Upper lobe of left lung (tissue), 6 donors: ENCODE results near the gene CDC25B. TPM values are rescaled to one million over a fixed set of nuclear protein-coding genes. Genes with fewer than 3 reads are reported as not detected.
"Not testable (repeated sequence)": the region's sequence is repeated elsewhere in the genome, so short reads cannot be mapped to it uniquely, and the experiment has no call there.

Experiments
- ATAC-seq, 2 donors: fragments of 200-7000 bp; cut with Tn5 transposase; one replicate each; pipeline ENCODE4 v1.9.1; 2022; ENCODE audit warnings: mild to moderate bottlenecking in 2 of 2, moderate library complexity in 2 of 2; ENCODE audit not compliant: low FRiP score in 2 of 2
- DNase-seq, 2 donors: peaks; one replicate each; pipeline ENCODE4 v3.0.0-alpha.2; 2019 to 2020
- H3K27ac ChIP-seq, 4 donors: fragments of 200-600 bp; sonication (generic); one replicate each; pipeline ENCODE4 v1.5.1; 2016 to 2019
- H3K27me3 ChIP-seq, 4 donors: fragments of 200-600 bp; sonication (generic); one replicate each; pipeline ENCODE4 v1.5.1; 2017 to 2019
- H3K36me3 ChIP-seq, 4 donors: fragments of 200-600 bp; sonication (generic); one replicate each; pipeline ENCODE4 v1.5.1; 2016 to 2019
- H3K4me1 ChIP-seq, 4 donors: fragments of 200-600 bp; sonication (generic); one replicate each; pipeline ENCODE4 v1.5.1; 2018 to 2019
- H3K4me3 ChIP-seq, 4 donors: fragments of 200-600 bp; sonication (generic); one replicate each; pipeline ENCODE4 v1.5.1; 2017 to 2019; ENCODE audit warnings: mild to moderate bottlenecking in 2 of 4, moderate library complexity in 1 of 4
- H3K9me3 ChIP-seq, 4 donors: fragments of 200-600 bp; sonication (generic); one replicate each; pipeline ENCODE4 v1.5.1; 2018 to 2019
- EP300 ChIP-seq, 4 donors: sonication (generic); formaldehyde crosslinking; IDR thresholded peaks; one replicate each; pipeline ENCODE4 v1.5.1; 2017; ENCODE audit warnings: antibody characterized with exemption in 4 of 4, control low read depth in 2 of 4
- POLR2A ChIP-seq, 4 donors: fragments of 450-650 bp; IDR thresholded peaks; one replicate each; pipeline ENCODE4 v1.5.1; 2016 to 2017; ENCODE audit warnings: antibody characterized with exemption in 4 of 4, mild to moderate bottlenecking in 2 of 4
- POLR2AphosphoS5 ChIP-seq, 2 donors: sonication (generic); formaldehyde crosslinking; IDR thresholded peaks; one replicate each; pipeline ENCODE4 v1.5.1; 2017; ENCODE audit warnings: antibody characterized with exemption in 2 of 2
- WGBS, 2 donors: methylation state at CpG; one replicate each; pipeline ENCODE4 v1.1.5; 2017 to 2018; 5-methylcytosine and 5-hydroxymethylcytosine counted together
- total RNA-seq, 6 donors: library from RNA; depleted of rRNA in 4 of 6; stranded (reverse); fragments of >200 nt in 4 of 6; gene quantifications; one replicate each; pipeline versions ENCODE4 v1.1.0 to v1.2.1, GENCODE V29; 2016 to 2021
- TF ChIP-seq, protein P1 (sequence below), 6 experiments: fragments of 450-650 bp in 4 of 6; fragments of 200-600 bp in 2 of 6; sonication (generic) in 2 of 6; IDR thresholded peaks; one replicate each; pipeline ENCODE4 v1.5.1; 2016 to 2019; ENCODE audit warnings: antibody characterized with exemption in 6 of 6
- donor health status: DM: no; HTN: no; CAD: no; lungs with moderate emphysema.
- donor health status: DM: no; HTN: yes; CAD: no; lungs with severe emphysema.

CDC25B gene
- total RNA-seq, 6 donors from 2014 or later = 45.5 to 151 (median 99.1) TPM

DNA sequence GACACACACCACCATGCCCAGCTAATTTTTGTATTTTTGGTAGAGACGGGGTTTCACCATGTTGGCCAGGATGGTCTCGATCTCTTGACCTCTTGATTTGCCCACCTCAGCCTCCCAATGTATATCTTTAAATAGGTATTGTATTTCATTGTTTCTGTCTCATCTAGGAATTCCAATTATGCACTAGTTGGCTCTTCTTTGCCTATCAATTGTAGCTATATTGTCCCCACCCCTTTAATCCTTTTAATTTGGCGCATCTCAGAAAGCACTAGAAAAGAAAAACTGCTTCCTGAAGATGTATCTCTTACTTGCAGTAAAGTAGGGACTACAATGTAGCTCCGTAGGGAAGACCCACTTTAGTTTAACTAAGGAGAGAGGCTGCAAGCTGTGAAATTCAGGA, 40.0 kb downstream of the CDC25B start:
- Histone ChIP-seq H3K4me1 (peaks cover 0 to 12% (median 10%) of the 10 kb centered on the region in 4 donors), H3K27me3 (no peaks in the 10 kb centered on the region), H3K4me3 (no peak overlapping the region), H3K9me3 (no peaks in the 10 kb centered on the region), H3K36me3 (no peaks in the 10 kb centered on the region), H3K27ac (no peak overlapping the region)
- no peak for DNase-seq
- TF ChIP-seq POLR2A (IDR thresholded peaks at IDR 0.05) (no peak), POLR2AphosphoS5 (IDR thresholded peaks at IDR 0.05) (no peak), EP300 (IDR thresholded peaks at IDR 0.05) (no peak)
- TF ChIP-seq, protein P1, sequence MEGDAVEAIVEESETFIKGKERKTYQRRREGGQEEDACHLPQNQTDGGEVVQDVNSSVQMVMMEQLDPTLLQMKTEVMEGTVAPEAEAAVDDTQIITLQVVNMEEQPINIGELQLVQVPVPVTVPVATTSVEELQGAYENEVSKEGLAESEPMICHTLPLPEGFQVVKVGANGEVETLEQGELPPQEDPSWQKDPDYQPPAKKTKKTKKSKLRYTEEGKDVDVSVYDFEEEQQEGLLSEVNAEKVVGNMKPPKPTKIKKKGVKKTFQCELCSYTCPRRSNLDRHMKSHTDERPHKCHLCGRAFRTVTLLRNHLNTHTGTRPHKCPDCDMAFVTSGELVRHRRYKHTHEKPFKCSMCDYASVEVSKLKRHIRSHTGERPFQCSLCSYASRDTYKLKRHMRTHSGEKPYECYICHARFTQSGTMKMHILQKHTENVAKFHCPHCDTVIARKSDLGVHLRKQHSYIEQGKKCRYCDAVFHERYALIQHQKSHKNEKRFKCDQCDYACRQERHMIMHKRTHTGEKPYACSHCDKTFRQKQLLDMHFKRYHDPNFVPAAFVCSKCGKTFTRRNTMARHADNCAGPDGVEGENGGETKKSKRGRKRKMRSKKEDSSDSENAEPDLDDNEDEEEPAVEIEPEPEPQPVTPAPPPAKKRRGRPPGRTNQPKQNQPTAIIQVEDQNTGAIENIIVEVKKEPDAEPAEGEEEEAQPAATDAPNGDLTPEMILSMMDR (IDR thresholded peaks at IDR 0.05) = no peak
- no peak for ATAC-seq
- WGBS, 2 donors = 90 to 99% methylated on average over 4 of the region's 4 CpGs

DNA sequence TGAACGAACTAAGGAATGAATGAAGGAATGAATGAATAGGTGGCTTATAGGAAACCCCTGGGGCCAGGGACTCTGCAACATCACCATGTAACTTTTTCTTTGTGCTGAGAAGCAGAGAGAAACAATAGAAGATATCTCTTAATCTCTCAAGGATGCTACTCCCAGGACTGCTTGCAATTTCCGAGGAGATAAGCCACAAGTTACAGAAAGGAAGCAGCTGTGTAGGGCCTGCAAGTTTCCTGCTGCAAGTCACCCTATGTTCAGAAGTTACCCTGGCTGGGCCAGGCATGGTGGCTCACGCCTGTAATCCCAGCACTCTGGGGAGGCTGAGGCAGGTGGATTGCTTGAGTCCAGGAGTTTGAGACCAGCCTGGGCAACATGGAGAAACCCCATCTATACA, 43.2 kb downstream of the CDC25B start:
- 40 to 50% methylated on average over 2 to 3 of the region's 3 CpGs for WGBS, 2 donors
- Histone ChIP-seq H3K36me3 (no peaks in the 10 kb centered on the region), H3K27ac (peak overlapping the region in 3 of 4 donors; percentile 6 to 57 (median 11)), H3K9me3 (no peaks in the 10 kb centered on the region), H3K4me3 (no peak overlapping the region), H3K27me3 (no peaks in the 10 kb centered on the region), H3K4me1 (peaks cover 0 to 12% (median 10%) of the 10 kb centered on the region in 4 donors)
- peak; percentile 52 to 68 for TF ChIP-seq POLR2AphosphoS5 (IDR thresholded peaks at IDR 0.05)
- TF ChIP-seq, protein P1 (IDR thresholded peaks at IDR 0.05) = no peak
- peak in 2 of 4 donors; percentile 74 to 77 for TF ChIP-seq EP300 (IDR thresholded peaks at IDR 0.05)
- ATAC-seq = no peak
- DNase-seq = no peak

DNA sequence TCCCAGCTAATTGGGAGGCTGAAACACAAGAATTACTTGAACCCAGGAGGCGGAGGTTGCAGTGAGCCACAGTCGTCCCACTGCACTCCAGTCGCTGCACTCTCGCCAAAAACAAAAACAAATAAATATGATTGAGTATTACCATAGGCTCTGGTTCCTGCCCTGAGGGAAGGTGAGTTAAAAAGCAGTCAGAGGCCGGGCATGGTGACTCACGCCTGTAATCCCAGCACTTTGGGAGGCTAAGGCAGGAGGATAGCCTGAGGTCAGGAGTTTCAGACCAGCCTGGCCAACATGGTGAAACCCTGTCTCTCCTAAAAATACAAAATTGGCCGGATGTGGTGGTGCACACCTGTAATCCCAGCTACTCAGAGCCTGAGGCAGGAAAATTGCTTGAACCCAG, 44.1 kb downstream of the CDC25B start:
- ATAC-seq, H3K36me3 ChIP-seq, DNase-seq, H3K4me3 ChIP-seq, H3K9me3 ChIP-seq, H3K27me3 ChIP-seq: not testable (repeated sequence)
- WGBS, 2 donors = 90 to 93% methylated on average over 7 of the region's 7 CpGs
- H3K27ac ChIP-seq = peak overlapping the region in 1 of 4 donors; percentile 48
- peaks cover 0 to 12% (median 10%) of the 10 kb centered on the region in 4 donors for H3K4me1 ChIP-seq

DNA sequence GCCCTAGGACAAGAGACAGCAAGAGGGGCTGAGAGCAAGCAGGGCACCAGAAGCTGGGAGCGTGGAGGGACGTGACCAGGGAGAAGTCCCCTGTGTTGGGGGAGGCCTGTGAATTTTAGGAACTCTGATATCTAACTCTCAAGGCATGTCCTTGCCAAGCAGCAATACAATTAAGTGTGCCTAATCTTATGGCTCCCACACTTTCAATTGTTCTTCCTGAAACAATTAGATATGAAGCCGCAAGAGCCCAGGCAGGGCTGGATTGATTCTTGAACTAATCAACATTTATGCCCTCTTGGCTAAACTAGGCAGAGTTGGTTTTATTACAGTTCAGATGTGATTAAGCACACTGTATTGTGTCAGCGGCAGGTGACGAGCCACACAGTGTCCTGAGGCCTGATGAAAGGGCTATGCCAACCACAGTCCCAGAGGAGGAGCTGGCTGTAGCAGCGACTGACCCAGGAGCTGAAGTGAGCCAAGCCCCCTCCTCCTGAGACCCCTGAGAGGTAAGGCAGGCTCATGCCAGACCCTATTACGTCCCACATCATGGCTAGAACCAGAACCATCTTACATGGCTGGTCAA, 46.3 kb downstream of the CDC25B start:
- Histone ChIP-seq H3K9me3 (no peaks in the 10 kb centered on the region), H3K27me3 (no peaks in the 10 kb centered on the region), H3K36me3 (no peaks in the 10 kb centered on the region), H3K27ac (peak overlapping the region in 2 of 4 donors; percentile 12 to 39), H3K4me1 (peaks cover 10 to 23% (median 16%) of the 10 kb centered on the region in 4 donors), H3K4me3 (no peak overlapping the region)
- TF ChIP-seq POLR2A (IDR thresholded peaks at IDR 0.05) = no peak
- TF ChIP-seq, protein P1 (IDR thresholded peaks at IDR 0.05) = no peak
- no peak for TF ChIP-seq EP300 (IDR thresholded peaks at IDR 0.05)
- no peak for TF ChIP-seq POLR2AphosphoS5 (IDR thresholded peaks at IDR 0.05)
- DNase-seq = no peak
- ATAC-seq = no peak
- 68 to 76% methylated on average over 5 to 7 of the region's 7 CpGs for WGBS, 2 donors

DNA sequence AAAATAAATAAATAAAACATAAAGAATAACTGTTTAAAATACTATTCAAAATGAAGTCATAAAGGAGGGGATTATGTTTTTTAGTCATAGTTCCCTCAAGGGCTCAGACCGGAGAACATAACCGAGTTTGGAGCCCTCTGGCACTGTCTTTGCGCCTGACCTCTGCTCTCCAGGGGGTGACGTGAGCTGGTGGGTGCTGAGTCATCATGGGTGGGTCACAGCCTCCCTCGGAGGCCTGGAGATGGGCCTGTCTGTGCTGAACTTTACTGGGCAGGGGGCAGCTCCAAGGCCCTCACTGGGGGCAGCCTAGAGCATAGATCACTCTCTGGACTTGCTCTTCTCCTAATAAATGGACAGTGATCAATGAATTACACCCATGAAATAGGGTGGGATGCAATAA, 47.4 kb downstream of the CDC25B start:
- TF ChIP-seq POLR2A (IDR thresholded peaks at IDR 0.05) (no peak), POLR2AphosphoS5 (IDR thresholded peaks at IDR 0.05) (no peak), EP300 (IDR thresholded peaks at IDR 0.05) (no peak)
- TF ChIP-seq, protein P1 (IDR thresholded peaks at IDR 0.05) = no peak
- H3K4me3 ChIP-seq = no peak overlapping the region
- no peak overlapping the region for H3K27ac ChIP-seq
- H3K36me3 ChIP-seq = no peaks in the 10 kb centered on the region
- ATAC-seq (peak in 1 of 2 donors; percentile 48), DNase-seq (no peak)
- H3K4me1 ChIP-seq = peaks cover 20 to 33% (median 23%) of the 10 kb centered on the region in 4 donors
- WGBS, 2 donors = 71 to 83% methylated on average over 4 to 5 of the region's 5 CpGs
- no peaks in the 10 kb centered on the region for H3K9me3 ChIP-seq
- no peaks in the 10 kb centered on the region for H3K27me3 ChIP-seq

GRCh38 chr20:3843990-3844619, 48.0 kb downstream of the CDC25B start:
- WGBS, 2 donors = 95 to 96% methylated on average over 9 of the region's 9 CpGs
- not testable (repeated sequence) for H3K27ac ChIP-seq, ATAC-seq

More at GRCh38 chr20:3843990-3844619, 48.0 kb downstream of the CDC25B start:
- H3K27me3 ChIP-seq, H3K36me3 ChIP-seq, H3K4me3 ChIP-seq, H3K9me3 ChIP-seq, DNase-seq: not testable (repeated sequence)
- H3K4me1 ChIP-seq = peaks cover 22 to 35% (median 24%) of the 10 kb centered on the region in 4 donors
